SJCRH30 (cell line): Measurements from ENCODE around the gene RPL29. TPM values are rescaled to one million over a fixed set of nuclear protein-coding genes. Genes with fewer than 3 reads are reported as not detected.
A peak's percentile ranks its signal among the peaks of the same experiment; 100 is the strongest.
"Not testable (repeated sequence)": the region's sequence is repeated elsewhere in the genome, so short reads cannot be mapped to it uniquely, and the experiment has no call there.

Experiments
- DNase-seq, 2 experiments: peaks; one replicate each; pipeline ENCODE4 v3.0.0-alpha.2; 2015 to 2020
- H3K27ac ChIP-seq: fragments of 250-450 bp; sonication (Bioruptor Pico); 2 replicates; pipeline ENCODE4 v1.5.1; 2020; ENCODE audit warnings: mild to moderate bottlenecking, moderate library complexity
- H3K27me3 ChIP-seq: fragments of 250-450 bp; sonication (Bioruptor Pico); 2 replicates; pipeline ENCODE4 v1.5.1; 2020; ENCODE audit warnings: mild to moderate bottlenecking, moderate library complexity
- H3K36me3 ChIP-seq: fragments of 250-450 bp; sonication (Bioruptor Pico); 2 replicates; pipeline ENCODE4 v1.5.1; 2020; ENCODE audit warnings: mild to moderate bottlenecking, moderate library complexity
- H3K4me1 ChIP-seq: fragments of 250-450 bp; sonication (Bioruptor Pico); 2 replicates; pipeline ENCODE4 v1.5.1; 2020; ENCODE audit warnings: mild to moderate bottlenecking, moderate library complexity
- H3K4me3 ChIP-seq: fragments of 250-450 bp; sonication (Bioruptor Pico); 2 replicates; pipeline ENCODE4 v1.5.1; 2020; ENCODE audit warnings: mild to moderate bottlenecking, moderate library complexity
- H3K9me3 ChIP-seq: fragments of 250-450 bp; sonication (Bioruptor Pico); replicated peaks from 2 replicates; pipeline ENCODE4 v1.5.1; 2020; ENCODE audit warnings: mild to moderate bottlenecking, moderate library complexity
- total RNA-seq: library from RNA; depleted of rRNA; stranded (reverse); fragments of >200 nt; shearing (Covaris generic); gene quantifications from 2 replicates; pipeline ENCODE4 v1.2.3, GENCODE V29; 2014; rRNA removed

RPL29 gene
- total RNA-seq, result 1,784 and 1,861 TPM in 2 replicates

DNA sequence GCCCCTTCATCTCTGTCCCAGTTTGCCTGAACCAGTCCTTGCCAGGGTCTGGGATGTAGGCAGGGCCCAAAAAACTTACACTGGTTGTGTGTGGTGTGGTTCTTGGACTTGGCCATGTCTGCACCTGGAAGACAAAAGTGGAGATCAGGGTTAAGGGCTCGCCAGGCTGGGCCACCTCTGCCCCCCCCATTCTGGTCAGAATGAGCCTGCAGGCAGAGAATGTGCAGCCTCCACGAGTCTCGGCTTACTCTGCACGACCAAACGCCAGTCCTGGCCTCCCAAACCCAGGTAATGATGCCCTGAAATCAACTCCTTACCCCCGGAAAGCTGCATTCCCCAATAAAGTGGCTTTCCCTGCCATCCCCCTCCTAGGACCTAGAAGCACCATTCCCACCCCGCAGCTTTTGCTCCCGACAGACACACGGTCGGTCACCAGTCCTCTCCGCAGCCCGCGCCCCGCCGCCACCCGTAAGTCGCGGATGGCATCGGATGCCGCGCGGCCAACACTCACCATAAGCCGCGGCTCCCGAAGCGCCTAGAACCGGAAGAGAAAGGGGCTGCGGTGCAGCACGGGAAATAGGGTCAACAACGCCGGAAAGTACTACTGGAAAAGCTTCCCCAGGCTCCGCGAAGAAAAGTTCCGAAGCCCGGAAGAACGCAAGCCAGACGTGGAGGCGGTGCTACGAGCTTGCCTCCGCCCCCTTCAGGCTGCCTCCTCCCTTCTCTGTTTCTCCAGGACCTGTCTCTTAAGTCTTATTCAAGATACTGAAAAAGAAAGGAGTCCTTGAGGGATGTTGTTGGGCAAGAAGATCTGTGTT lies at the start of gene RPL29:
Gene RPL29 (minus strand): TSS at position 550 of the 818 bp plus-strand sequence. CDS start 434 bp downstream, at position 116.
- Histone ChIP-seq H3K4me3 (peak within 1 kb of the TSS; percentile 89), H3K36me3 (peaks cover 34% of the 10 kb centered on the region), H3K27me3 (no peaks in the 10 kb centered on the region), H3K9me3 (no peaks in the 10 kb centered on the region), H3K27ac (peak within 1 kb of the TSS; percentile 91), H3K4me1 (peaks cover 25% of the 10 kb centered on the region)
- peak; percentile 92 to 97 for DNase-seq

DNA sequence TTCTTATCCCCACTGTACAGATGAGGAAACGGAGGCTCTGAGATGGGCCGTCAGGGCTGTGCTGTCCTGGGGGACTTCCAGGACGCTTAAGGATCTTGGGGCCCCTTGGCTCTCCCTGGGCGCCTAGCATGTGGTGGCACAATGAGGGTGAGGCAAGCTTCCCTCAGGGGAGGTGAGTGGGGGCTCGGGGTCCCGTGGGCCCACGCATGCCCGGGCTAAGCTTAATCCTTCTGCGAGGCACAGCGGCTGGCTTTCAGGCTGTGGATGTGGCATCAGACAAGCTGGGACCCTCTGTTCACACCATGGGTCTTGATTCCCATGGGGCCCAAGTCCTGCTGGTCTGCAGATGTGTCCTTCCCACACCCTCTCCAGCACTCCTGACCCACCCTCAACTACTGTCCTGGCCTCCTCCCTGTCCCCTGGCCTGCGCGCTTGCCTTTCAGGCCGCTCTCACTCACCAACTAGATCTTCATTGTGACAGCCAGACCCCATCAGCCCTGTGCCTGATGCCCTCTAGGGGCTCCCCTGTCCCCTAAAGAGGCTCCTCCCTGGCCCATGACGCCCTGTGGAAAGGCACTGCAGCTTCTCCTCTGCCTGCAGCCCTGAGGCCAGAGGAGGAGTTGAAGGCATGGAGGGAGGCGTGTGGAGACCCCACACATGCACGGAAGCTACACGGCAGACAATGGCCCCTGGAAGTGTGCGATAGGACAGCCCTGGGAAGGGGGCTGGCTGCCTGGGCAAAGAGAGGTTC lies 49.3 kb upstream of the RPL29 start:
- H3K9me3 ChIP-seq, result no peaks in the 10 kb centered on the region
- DNase-seq, result no peak
- no peak overlapping the region for H3K4me3 ChIP-seq
- H3K36me3 ChIP-seq, result no peaks in the 10 kb centered on the region
- H3K4me1 ChIP-seq, result peaks cover 43% of the 10 kb centered on the region
- H3K27ac ChIP-seq, result no peak overlapping the region; the same call in 1 of the 2 replicates
- no peaks in the 10 kb centered on the region for H3K27me3 ChIP-seq

DNA sequence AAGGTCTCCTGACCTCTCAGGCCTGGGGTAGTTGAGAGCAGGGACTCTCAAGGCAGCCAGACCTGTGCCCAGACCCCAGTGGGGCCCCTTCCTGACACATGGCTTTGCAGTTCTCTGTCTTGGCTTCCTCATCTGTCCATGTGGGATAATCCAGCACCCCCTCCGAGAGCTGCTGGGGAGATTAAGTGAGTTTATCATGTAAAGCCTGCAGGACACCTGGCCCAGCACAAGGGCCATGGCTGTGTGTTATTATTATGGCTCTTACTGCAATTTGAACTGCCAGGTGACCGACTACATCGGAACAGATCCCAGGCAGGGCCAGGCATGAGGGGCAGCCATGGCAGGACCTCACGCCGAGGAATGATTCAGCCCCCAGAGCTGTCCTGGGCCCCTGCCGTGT lies 48.1 kb upstream of the RPL29 start:
- no peak overlapping the region for H3K4me3 ChIP-seq
- peaks cover 50% of the 10 kb centered on the region for H3K4me1 ChIP-seq
- no peak overlapping the region for H3K27ac ChIP-seq
- no peaks in the 10 kb centered on the region for H3K9me3 ChIP-seq
- no peaks in the 10 kb centered on the region for H3K36me3 ChIP-seq
- no peaks in the 10 kb centered on the region for H3K27me3 ChIP-seq
- peak in 1 of 2 experiments; percentile 37 for DNase-seq

- H3K4me3 ChIP-seq, H3K36me3 ChIP-seq, H3K27me3 ChIP-seq, DNase-seq, H3K9me3 ChIP-seq, H3K27ac ChIP-seq: not testable (repeated sequence)
- H3K4me1 ChIP-seq, result peaks cover 50% of the 10 kb centered on the region
Measured at GRCh38 chr3:52043039-52043438, 47.3 kb upstream of the RPL29 start.

DNA sequence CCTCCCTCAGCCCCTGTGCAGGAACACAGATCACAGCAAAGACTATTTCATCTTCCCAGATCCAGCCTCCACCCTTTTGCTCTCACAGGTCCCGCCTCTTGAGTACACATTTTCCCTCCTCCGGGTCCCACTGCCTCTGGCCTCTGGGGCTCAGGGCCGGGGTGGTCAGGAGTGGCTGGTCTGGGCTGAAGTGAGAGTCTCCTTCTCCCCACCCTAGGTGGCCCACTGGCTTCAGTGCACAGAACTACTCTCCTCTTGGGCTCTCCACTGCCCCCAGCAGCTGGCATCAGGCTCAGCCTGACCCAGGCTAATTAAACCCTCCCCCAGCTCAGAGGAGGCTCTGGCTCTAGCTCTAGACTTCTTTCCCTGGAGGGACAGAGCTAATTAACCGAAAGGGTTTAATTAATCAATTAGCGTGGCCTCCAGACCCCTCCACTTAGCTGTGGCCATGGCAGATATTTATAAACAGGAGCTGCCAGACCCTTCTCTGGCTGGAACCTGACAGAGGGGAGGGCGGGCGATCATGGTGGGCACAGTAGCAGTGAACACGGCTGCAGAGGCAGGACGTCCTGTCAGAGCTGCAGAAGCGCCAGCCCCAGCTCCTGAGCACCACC lies 45.5 kb upstream of the RPL29 start:
- H3K4me1 ChIP-seq, result peaks cover 49% of the 10 kb centered on the region
- no peak overlapping the region for H3K4me3 ChIP-seq
- H3K36me3 ChIP-seq, result no peaks in the 10 kb centered on the region

GRCh38 chr3:52040600-52040999 lies 44.9 kb upstream of the RPL29 start:
- Histone ChIP-seq H3K36me3 (no peaks in the 10 kb centered on the region), H3K4me1 (peaks cover 42% of the 10 kb centered on the region), H3K27ac (no peak overlapping the region), H3K27me3 (no peaks in the 10 kb centered on the region), H3K9me3 (no peaks in the 10 kb centered on the region), H3K4me3 (no peak overlapping the region)
- DNase-seq, result no peak

More for the DNA sequence above, 45.5 kb upstream of the RPL29 start:
- DNase-seq, result peak in 1 of 2 experiments; percentile 45
- Histone ChIP-seq H3K9me3 (no peaks in the 10 kb centered on the region), H3K27me3 (no peaks in the 10 kb centered on the region), H3K27ac (no peak overlapping the region)

DNA sequence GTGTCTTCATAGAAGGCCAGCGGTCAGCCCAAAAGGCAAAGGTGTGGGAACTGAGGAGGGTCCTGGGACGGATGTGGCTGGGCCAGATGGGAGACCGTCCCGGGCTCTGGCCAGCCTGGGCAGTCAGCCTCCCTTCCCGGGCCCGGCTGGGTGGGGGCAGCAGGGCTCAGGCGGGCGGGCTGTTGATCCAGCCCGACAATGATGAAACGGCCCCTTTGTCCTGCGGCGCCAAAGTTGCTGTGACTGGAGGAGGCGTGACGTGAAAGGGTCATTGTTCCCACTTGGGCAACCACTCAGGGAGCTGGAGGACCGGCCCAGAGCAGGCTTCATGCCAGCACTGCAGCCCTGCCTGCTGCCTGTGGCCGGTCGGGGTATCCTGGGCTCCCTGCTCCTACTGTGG lies 44.2 kb upstream of the RPL29 start:
- peak overlapping the region; percentile 45 for H3K27ac ChIP-seq
- peaks cover 37% of the 10 kb centered on the region for H3K4me1 ChIP-seq
- no peaks in the 10 kb centered on the region for H3K27me3 ChIP-seq
- peak; percentile 89 to 93 for DNase-seq
- H3K4me3 ChIP-seq, result no peak overlapping the region
- H3K9me3 ChIP-seq, result no peaks in the 10 kb centered on the region
- no peaks in the 10 kb centered on the region for H3K36me3 ChIP-seq

- Histone ChIP-seq H3K4me1 (peaks cover 37% of the 10 kb centered on the region), H3K27me3 (no peaks in the 10 kb centered on the region), H3K36me3 (no peaks in the 10 kb centered on the region), H3K9me3 (no peaks in the 10 kb centered on the region), H3K27ac (peak overlapping the region; percentile 45), H3K4me3 (no peak overlapping the region)
- no peak for DNase-seq
Measured at GRCh38 chr3:52039426-52039825, 43.7 kb upstream of the RPL29 start.

DNA sequence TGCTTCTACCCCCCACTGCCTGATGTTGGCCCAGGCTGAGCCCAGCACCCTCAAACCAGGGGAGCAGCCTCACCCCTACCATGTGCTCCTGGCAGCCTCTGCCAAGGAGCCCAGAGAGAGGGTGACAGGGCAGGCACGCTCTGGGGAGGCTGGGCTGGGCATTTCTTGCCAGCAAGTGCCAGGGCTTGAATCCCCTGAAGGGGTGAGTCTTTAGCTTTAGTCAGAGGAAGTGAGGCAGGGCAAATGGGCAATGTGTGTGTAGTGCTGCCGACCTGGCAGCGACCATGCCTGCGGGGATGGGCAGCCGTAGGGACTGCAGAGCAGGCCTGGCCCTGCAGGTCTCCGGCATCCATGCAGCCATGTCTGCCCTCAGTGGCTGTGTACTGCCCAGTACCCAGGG lies 42.5 kb upstream of the RPL29 start:
- Histone ChIP-seq H3K4me3 (no peak overlapping the region), H3K27ac (no peak overlapping the region), H3K27me3 (no peaks in the 10 kb centered on the region), H3K9me3 (no peaks in the 10 kb centered on the region), H3K4me1 (peaks cover 28% of the 10 kb centered on the region), H3K36me3 (no peaks in the 10 kb centered on the region)
- no peak for DNase-seq

DNA sequence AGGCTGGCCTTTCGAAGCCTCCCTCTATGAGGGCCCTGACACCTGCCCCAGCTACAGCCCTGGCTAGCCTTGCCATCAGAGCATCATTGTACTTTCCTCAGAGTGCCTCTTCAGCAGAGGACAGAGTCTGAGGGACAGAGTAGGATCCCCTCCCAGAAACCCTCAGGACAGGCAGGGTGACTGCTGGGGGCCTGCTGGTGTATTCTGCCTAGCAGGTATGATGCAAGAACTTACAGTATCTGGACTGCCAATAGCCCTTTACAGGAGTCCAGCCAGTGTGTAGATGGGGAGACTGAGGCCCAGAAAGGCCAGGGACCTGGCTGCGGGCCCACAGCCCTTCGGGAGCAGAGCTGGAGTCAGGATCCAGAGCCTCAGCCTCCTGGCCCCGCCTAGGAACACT lies 41.6 kb upstream of the RPL29 start:
- H3K4me3 ChIP-seq, result no peak overlapping the region
- H3K27ac ChIP-seq, result no peak overlapping the region
- peaks cover 28% of the 10 kb centered on the region for H3K4me1 ChIP-seq
- no peaks in the 10 kb centered on the region for H3K27me3 ChIP-seq
- no peaks in the 10 kb centered on the region for H3K36me3 ChIP-seq
- DNase-seq, result no peak
- H3K9me3 ChIP-seq, result no peaks in the 10 kb centered on the region

DNA sequence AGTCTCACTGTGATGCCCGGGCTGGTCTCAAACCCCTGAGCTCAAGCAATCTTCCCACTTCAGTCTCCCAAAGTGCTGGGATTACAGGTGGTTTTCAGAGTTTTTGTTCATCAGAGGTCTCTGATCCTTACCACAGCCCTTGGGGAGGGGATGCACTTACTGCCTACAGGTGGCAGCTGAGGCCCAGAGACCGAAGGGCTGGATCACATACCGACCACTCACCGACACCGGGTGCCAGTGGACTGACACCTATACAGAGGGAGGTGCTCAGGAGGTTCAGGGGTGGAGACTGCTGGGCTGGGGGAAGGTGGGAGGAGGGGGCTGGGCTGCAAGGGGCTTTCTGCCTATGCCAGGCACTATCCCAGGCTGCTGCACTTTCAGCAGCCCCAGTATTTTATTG lies 41.1 kb upstream of the RPL29 start:
- Histone ChIP-seq H3K27me3 (no peaks in the 10 kb centered on the region), H3K4me1 (peaks cover 28% of the 10 kb centered on the region)
- DNase-seq, result no peak

DNA sequence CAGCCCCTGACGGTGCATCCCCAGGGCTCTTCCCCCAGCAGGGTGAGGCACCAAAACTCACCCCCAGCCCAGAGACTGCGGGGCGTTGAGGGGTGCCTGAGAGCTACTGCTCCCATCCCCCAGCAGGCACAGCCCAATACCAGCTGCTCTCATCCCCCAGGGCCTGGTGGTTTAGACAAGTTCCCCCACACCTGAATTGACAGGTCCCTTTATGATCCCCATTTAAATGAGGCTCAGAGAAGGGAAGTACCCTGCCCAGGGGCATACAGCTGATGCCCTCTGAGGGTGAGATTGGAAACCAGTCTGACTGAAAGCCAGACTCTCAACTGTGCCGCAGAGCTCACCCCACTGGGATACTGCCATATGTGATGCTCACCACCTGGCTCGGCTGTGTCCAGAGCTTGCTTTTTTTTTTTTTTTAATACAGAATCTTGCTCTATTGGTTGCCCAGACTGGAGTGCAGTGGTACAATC lies 40.6 kb upstream of the RPL29 start:
- no peak for DNase-seq
- no peak overlapping the region for H3K4me3 ChIP-seq
- H3K4me1 ChIP-seq, result peaks cover 26% of the 10 kb centered on the region
- no peaks in the 10 kb centered on the region for H3K36me3 ChIP-seq
- no peaks in the 10 kb centered on the region for H3K9me3 ChIP-seq
- H3K27me3 ChIP-seq, result no peaks in the 10 kb centered on the region
- no peak overlapping the region for H3K27ac ChIP-seq

More for the DNA sequence above, 41.1 kb upstream of the RPL29 start:
- Histone ChIP-seq H3K36me3 (no peaks in the 10 kb centered on the region), H3K9me3 (no peaks in the 10 kb centered on the region), H3K4me3 (no peak overlapping the region), H3K27ac (no peak overlapping the region)

GRCh38 chr3:52034651-52035050 lies 39.0 kb upstream of the RPL29 start:
- Histone ChIP-seq H3K9me3 (no peaks in the 10 kb centered on the region), H3K36me3 (no peaks in the 10 kb centered on the region), H3K27me3 (no peaks in the 10 kb centered on the region), H3K4me3 (no peak overlapping the region), H3K27ac (no peak overlapping the region), H3K4me1 (peaks cover 10% of the 10 kb centered on the region)
- no peak for DNase-seq

DNA sequence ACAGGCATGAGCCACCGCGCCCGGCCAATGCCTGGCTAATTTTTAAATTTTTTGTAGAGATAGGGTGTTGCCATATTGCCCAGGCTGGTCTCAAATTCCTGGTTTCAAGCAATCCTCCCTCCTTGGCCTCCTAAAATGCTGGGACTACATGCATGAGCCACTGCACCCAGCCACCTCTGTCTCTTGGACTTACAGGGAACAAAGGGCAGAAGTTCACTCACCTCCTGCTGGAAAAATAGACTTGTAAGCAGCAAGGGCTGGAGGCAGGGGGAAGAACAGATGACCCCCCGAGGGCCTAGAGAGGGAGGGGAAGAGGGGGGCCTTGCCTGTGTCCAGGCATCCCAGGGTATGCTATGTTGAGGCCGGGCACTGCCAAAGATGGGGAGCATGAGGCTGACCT lies 38.5 kb upstream of the RPL29 start:
- no peak for DNase-seq
- Histone ChIP-seq H3K9me3 (no peaks in the 10 kb centered on the region), H3K36me3 (no peaks in the 10 kb centered on the region), H3K4me3 (no peak overlapping the region), H3K4me1 (peaks cover 7% of the 10 kb centered on the region; the same call in 1 of the 2 replicates), H3K27me3 (no peaks in the 10 kb centered on the region), H3K27ac (no peak overlapping the region)

DNA sequence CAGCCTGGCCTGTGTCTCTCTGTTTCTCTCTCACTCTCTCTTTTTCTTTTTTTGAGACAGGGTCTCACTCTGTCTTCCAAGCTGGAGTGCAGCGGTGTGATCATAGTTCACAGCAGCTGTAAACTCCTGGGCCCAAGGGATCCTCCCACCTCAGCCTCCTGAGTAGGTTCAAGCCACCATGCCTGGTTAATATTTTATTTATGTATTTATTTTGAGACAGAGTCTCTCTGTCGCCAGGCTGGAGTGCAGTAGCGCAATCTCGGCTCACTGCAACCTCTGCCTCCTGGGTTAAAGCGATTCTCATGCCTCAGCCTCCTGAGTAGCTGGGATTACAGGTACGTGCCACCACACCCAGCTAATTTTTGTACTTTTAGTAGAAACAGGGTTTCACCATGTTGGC lies 38.1 kb upstream of the RPL29 start:
- DNase-seq, H3K4me3 ChIP-seq, H3K27me3 ChIP-seq, H3K9me3 ChIP-seq, H3K4me1 ChIP-seq, H3K36me3 ChIP-seq, H3K27ac ChIP-seq: not testable (repeated sequence)
